ENCODE results near the gene GET3.
"Not testable (repeated sequence)": the region's sequence is repeated elsewhere in the genome, so short reads cannot be mapped to it uniquely, and the experiment has no call there.

Gene GET3

GRCh38 chr19:12736995-12737834 lies at the start of gene GET3:
TSS of gene GET3 (plus strand) at chr19:12737497. CDS start at chr19:12737506, 9 bp downstream.
- peak; percentile 64 to 71 for DNase-seq (ENCODE audit: low read depth in 2 of 2)

GRCh38 chr19:12689012-12689411 lies 48.3 kb upstream of the GET3 start:
- no peak for DNase-seq (ENCODE audit: low read depth in 2 of 2)

GRCh38 chr19:12689581-12690216 lies 47.6 kb upstream of the GET3 start:
- DNase-seq (ENCODE audit: low read depth in 2 of 2) = no peak

- no peak for DNase-seq (ENCODE audit: low read depth in 2 of 2)
Observed at GRCh38 chr19:12692960-12693359, 44.3 kb upstream of the GET3 start.

GRCh38 chr19:12694641-12695040 lies 42.7 kb upstream of the GET3 start:
- DNase-seq (ENCODE audit: low read depth in 2 of 2) = no peak

GRCh38 chr19:12695096-12695495 lies 42.2 kb upstream of the GET3 start:
- DNase-seq (ENCODE audit: low read depth in 2 of 2) = no peak

- DNase-seq (ENCODE audit: low read depth in 2 of 2) = no peak
Observed at GRCh38 chr19:12695514-12695913, 41.8 kb upstream of the GET3 start.

GRCh38 chr19:12695997-12696365 lies 41.3 kb upstream of the GET3 start:
- DNase-seq (ENCODE audit: low read depth in 2 of 2) = no peak

- DNase-seq (ENCODE audit: low read depth in 2 of 2) = peak; percentile 93 to 94
Observed at GRCh38 chr19:12696366-12697335, 40.6 kb upstream of the GET3 start, which contains the start of gene FBXW9. TSS of gene FBXW9 (minus strand) at chr19:12696631. CDS start at chr19:12696581, 50 bp downstream.

GRCh38 chr19:12697425-12697824 lies 39.9 kb upstream of the GET3 start:
- DNase-seq (ENCODE audit: low read depth in 2 of 2) = not testable (repeated sequence)

- DNase-seq (ENCODE audit: low read depth in 2 of 2) = no peak
Observed at GRCh38 chr19:12698138-12698537, 39.2 kb upstream of the GET3 start.

- no peak for DNase-seq (ENCODE audit: low read depth in 2 of 2)
Observed at GRCh38 chr19:12701596-12702282, 35.6 kb upstream of the GET3 start.

GRCh38 chr19:12703046-12703445 lies 34.3 kb upstream of the GET3 start:
- no peak for DNase-seq (ENCODE audit: low read depth in 2 of 2)

GRCh38 chr19:12705169-12705568 lies 32.1 kb upstream of the GET3 start:
- no peak for DNase-seq (ENCODE audit: low read depth in 2 of 2)

- DNase-seq (ENCODE audit: low read depth in 2 of 2) = no peak
Observed at GRCh38 chr19:12705654-12706331, 31.5 kb upstream of the GET3 start.

- no peak for DNase-seq (ENCODE audit: low read depth in 2 of 2)
Observed at GRCh38 chr19:12706332-12706718, 31.0 kb upstream of the GET3 start.

- DNase-seq (ENCODE audit: low read depth in 2 of 2) = no peak
Observed at GRCh38 chr19:12708641-12709040, 28.7 kb upstream of the GET3 start.

GRCh38 chr19:12711187-12711586 lies 26.1 kb upstream of the GET3 start:
- DNase-seq (ENCODE audit: low read depth in 2 of 2) = no peak

- DNase-seq (ENCODE audit: low read depth in 2 of 2) = not testable (repeated sequence)
Observed at GRCh38 chr19:12712077-12712476, 25.2 kb upstream of the GET3 start.

GRCh38 chr19:12713304-12713703 lies 24.0 kb upstream of the GET3 start:
- DNase-seq (ENCODE audit: low read depth in 2 of 2) = not testable (repeated sequence)

GRCh38 chr19:12715102-12715501 lies 22.2 kb upstream of the GET3 start:
- no peak for DNase-seq (ENCODE audit: low read depth in 2 of 2)
